ENCODE results near the gene CYP2A7.
"Not testable (repeated sequence)": the region's sequence is repeated elsewhere in the genome, so short reads cannot be mapped to it uniquely, and the experiment has no call there.

Gene CYP2A7

DNA sequence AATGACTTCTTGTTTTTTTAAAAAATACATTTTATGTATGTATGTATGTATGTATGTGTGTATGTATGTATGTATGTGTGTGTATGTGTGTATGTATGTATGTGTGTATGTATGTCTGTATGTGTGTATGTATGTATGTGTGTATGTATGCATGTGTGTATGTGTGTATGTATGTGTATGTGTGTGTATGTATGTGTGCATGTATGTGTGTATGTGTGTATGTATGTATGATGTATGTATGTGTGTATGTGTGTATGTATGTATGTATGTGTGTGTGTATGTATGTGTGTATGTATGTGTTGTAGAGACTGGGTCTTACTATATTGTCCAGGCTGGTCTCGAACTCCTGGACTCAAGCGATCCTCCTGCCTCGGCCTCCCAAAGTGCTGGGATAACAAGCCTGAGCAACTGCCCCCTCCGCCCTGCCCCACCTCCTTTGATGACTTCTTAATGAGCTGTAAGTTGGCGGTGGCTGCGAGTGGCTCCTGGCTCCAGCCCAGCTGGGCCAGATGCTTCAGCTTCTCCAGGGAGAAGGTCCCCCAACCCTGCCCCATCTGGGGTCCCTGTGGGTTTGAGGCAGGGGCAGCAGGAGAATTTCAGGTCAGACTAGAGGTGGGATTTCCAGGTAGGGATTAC lies 56.5 kb downstream of the CYP2A7 start:
- DNase-seq = not testable (repeated sequence)

More for the DNA sequence above, 56.5 kb downstream of the CYP2A7 start:
- intact Hi-C loops (cut with DNase I) = not testable (repeated sequence)
